ENCODE results near the gene TRPC6. TPM values are rescaled to one million over a fixed set of nuclear protein-coding genes. Genes with fewer than 3 reads are reported as not detected.

Gene TRPC6
- total RNA-seq, 1 experiment from 2014 or later, result not detected

DNA sequence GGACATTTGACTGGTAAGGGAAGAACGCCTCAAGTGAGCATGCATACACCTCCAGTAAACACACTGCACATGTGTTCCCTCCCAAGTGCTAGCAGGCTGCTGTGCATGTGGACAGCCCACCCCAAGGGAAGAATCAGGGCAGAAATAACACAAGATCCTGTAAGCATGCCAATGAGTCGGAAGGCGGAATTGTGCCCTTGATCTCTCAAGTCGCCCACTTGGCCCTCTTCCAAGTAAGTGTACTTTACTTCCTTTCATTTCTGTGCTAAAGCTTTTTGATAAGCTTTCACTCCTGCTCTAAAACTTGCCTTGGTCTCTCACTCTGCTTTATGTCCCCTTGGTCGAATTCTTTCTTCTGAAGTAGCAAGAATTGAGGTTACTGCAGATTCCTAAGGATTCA is 139.6 kb downstream of the TRPC6 start:
- H3K4me1 Mint-ChIP-seq (ENCODE audit: insufficient read depth, unreplicated experiment), result peaks cover 17% of the 10 kb centered on the region
- TF ChIP-seq, protein P1, sequence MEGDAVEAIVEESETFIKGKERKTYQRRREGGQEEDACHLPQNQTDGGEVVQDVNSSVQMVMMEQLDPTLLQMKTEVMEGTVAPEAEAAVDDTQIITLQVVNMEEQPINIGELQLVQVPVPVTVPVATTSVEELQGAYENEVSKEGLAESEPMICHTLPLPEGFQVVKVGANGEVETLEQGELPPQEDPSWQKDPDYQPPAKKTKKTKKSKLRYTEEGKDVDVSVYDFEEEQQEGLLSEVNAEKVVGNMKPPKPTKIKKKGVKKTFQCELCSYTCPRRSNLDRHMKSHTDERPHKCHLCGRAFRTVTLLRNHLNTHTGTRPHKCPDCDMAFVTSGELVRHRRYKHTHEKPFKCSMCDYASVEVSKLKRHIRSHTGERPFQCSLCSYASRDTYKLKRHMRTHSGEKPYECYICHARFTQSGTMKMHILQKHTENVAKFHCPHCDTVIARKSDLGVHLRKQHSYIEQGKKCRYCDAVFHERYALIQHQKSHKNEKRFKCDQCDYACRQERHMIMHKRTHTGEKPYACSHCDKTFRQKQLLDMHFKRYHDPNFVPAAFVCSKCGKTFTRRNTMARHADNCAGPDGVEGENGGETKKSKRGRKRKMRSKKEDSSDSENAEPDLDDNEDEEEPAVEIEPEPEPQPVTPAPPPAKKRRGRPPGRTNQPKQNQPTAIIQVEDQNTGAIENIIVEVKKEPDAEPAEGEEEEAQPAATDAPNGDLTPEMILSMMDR (IDR thresholded peaks at IDR 0.05; ENCODE audit: unreplicated experiment), result no peak
- DNase-seq (ENCODE audit: unreplicated experiment), result no peak
- ChIA-PET POLR2A (interaction anchor here (0.6 kb wide), 1 partner anchor 52 kb away, joined by 3 read pairs; no protein-coding TSS in a partner anchor), CTCF (interaction anchor here (1.0 to 2.5 kb wide), 4 partner anchors 9 to 464 kb away, joined by 5 to 12 read pairs (median 6); no protein-coding TSS in a partner anchor)
- H3K9me3 Mint-ChIP-seq (ENCODE audit: unreplicated experiment), result no peaks in the 10 kb centered on the region
- no peak overlapping the region for H3K4me3 Mint-ChIP-seq (ENCODE audit: unreplicated experiment)
- H3K27ac Mint-ChIP-seq (ENCODE audit: low read depth, unreplicated experiment), result no peak overlapping the region
- intact Hi-C loops (cut with micrococcal nuclease), result no loop called here
- H3K27me3 Mint-ChIP-seq (ENCODE audit: insufficient read depth, unreplicated experiment), result no peaks in the 10 kb centered on the region
- BruUV-seq (replicated peaks), result no TSS peak
- H3K36me3 Mint-ChIP-seq (ENCODE audit: insufficient read depth, unreplicated experiment), result no peaks in the 10 kb centered on the region

DNA sequence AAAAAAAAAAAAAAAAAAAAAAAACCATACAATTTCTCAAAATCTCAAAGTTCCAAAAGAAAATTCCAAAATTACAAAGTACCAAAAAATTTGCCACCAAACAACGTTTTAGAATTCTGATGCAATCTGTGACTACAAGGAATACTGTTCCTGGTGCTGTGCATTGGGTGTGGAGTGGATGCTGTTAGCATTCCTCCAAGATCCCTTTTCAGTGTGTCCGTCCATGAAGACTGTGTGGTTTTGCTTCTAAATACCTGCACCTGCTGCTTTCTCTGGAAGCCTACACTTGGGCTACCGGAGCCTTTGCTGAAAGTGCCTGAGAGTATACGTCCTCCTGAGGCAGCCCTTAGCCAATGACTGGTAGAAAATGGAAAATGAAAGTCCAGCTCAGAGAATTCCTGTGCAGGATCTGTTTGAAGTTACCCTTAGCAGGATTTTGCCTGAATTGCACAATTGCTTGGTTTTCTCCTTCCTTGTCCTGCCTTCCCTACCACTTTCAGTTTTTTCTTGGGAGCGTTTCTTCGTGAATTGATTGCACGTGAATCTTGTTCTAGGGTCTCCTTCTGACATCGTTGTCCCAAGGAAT is 140.8 kb downstream of the TRPC6 start:
- CTCF ChIA-PET, result interaction anchor here (0.6 to 10.0 kb wide), 2 partner anchors 361 to 464 kb away, joined by 4 to 183 read pairs; no protein-coding TSS in a partner anchor
- DNase-seq (ENCODE audit: unreplicated experiment), result no peak
- no peaks in the 10 kb centered on the region for H3K9me3 Mint-ChIP-seq (ENCODE audit: unreplicated experiment)
- peaks cover 17% of the 10 kb centered on the region for H3K4me1 Mint-ChIP-seq (ENCODE audit: insufficient read depth, unreplicated experiment)
- TF ChIP-seq, protein P1 (IDR thresholded peaks at IDR 0.05; ENCODE audit: unreplicated experiment), result no peak
- intact Hi-C loops (cut with micrococcal nuclease), result no loop called here
- POLR2A ChIA-PET, result no interaction called here
- no TSS peak for BruUV-seq (replicated peaks)
- no peaks in the 10 kb centered on the region for H3K36me3 Mint-ChIP-seq (ENCODE audit: insufficient read depth, unreplicated experiment)
- H3K4me3 Mint-ChIP-seq (ENCODE audit: unreplicated experiment), result no peak overlapping the region
- no peaks in the 10 kb centered on the region for H3K27me3 Mint-ChIP-seq (ENCODE audit: insufficient read depth, unreplicated experiment)
- H3K27ac Mint-ChIP-seq (ENCODE audit: low read depth, unreplicated experiment), result no peak overlapping the region

DNA sequence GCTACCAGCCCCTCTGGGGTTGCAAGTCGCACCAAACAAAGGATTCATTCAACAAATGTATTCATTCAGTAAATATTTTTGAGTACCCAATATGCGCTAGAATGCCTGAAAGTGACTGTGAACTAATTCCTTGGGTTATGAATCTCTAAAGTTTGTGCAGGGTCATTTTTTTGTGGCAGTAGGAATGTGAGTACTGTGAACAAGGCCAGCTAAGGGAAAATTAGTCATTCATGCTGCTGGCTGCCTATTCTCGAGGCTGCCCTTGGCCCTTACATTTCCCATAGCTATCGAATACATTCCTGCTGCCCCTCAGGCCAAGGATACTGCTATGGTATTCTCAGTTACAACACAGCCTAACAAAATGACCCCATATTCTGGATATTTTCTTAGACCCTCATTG is 141.6 kb downstream of the TRPC6 start:
- Mint-ChIP-seq H3K36me3 (ENCODE audit: insufficient read depth, unreplicated experiment) (no peaks in the 10 kb centered on the region), H3K27ac (ENCODE audit: low read depth, unreplicated experiment) (peak overlapping the region; percentile 22), H3K4me3 (ENCODE audit: unreplicated experiment) (no peak overlapping the region), H3K27me3 (ENCODE audit: insufficient read depth, unreplicated experiment) (no peaks in the 10 kb centered on the region), H3K9me3 (ENCODE audit: unreplicated experiment) (no peaks in the 10 kb centered on the region), H3K4me1 (ENCODE audit: insufficient read depth, unreplicated experiment) (peaks cover 17% of the 10 kb centered on the region)
- no peak for DNase-seq (ENCODE audit: unreplicated experiment)
- ChIA-PET POLR2A (interaction anchor here (0.6 kb wide), 2 partner anchors 159 to 224 kb away, joined by 3 read pairs; no protein-coding TSS in a partner anchor), CTCF (interaction anchor here (0.6 to 10.0 kb wide), 2 partner anchors 361 to 463 kb away, joined by 4 to 183 read pairs; no protein-coding TSS in a partner anchor)
- intact Hi-C loops (cut with micrococcal nuclease), result no loop called here
- TF ChIP-seq, protein P1 (IDR thresholded peaks at IDR 0.05; ENCODE audit: unreplicated experiment), result no peak
- no TSS peak for BruUV-seq (replicated peaks)

DNA sequence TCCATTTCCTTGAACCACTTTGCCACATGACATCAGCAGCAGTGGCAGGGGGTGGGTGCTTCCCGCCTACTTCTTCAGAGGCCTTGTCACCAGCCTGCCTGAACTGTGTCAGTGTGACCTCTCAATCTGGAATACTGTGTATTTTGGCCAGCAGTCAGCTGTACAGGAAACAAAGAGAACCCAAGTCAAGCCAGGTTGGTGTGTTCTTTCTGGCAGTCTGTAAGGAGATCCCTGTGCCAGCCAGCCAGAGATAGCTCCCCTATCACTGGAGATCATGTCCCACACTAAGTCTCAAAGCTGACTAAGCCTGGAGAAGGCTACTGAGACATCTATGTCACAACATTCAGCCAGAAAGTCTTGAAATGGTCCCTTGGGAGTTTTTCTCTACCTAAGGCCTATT is 142.1 kb downstream of the TRPC6 start:
- ChIA-PET CTCF (interaction anchor here (0.5 to 10.0 kb wide), 2 partner anchors 462 to 639 kb away, joined by 3 to 183 read pairs; no protein-coding TSS in a partner anchor), POLR2A (interaction anchor here (0.6 kb wide), 1 partner anchor 223 kb away, joined by 3 read pairs; no protein-coding TSS in a partner anchor)
- Mint-ChIP-seq H3K9me3 (ENCODE audit: unreplicated experiment) (no peaks in the 10 kb centered on the region), H3K27me3 (ENCODE audit: insufficient read depth, unreplicated experiment) (no peaks in the 10 kb centered on the region), H3K4me1 (ENCODE audit: insufficient read depth, unreplicated experiment) (peaks cover 14% of the 10 kb centered on the region), H3K36me3 (ENCODE audit: insufficient read depth, unreplicated experiment) (no peaks in the 10 kb centered on the region), H3K4me3 (ENCODE audit: unreplicated experiment) (no peak overlapping the region), H3K27ac (ENCODE audit: low read depth, unreplicated experiment) (peak overlapping the region; percentile 22)
- intact Hi-C loops (cut with micrococcal nuclease), result no loop called here
- DNase-seq (ENCODE audit: unreplicated experiment), result peak; percentile 25
- BruUV-seq (replicated peaks), result no TSS peak
- TF ChIP-seq, protein P1 (IDR thresholded peaks at IDR 0.05; ENCODE audit: unreplicated experiment), result no peak
